Measurements from ENCODE around the gene SECTM1.
A peak's percentile ranks its signal among the peaks of the same experiment; 100 is the strongest.

SECTM1 gene

DNA sequence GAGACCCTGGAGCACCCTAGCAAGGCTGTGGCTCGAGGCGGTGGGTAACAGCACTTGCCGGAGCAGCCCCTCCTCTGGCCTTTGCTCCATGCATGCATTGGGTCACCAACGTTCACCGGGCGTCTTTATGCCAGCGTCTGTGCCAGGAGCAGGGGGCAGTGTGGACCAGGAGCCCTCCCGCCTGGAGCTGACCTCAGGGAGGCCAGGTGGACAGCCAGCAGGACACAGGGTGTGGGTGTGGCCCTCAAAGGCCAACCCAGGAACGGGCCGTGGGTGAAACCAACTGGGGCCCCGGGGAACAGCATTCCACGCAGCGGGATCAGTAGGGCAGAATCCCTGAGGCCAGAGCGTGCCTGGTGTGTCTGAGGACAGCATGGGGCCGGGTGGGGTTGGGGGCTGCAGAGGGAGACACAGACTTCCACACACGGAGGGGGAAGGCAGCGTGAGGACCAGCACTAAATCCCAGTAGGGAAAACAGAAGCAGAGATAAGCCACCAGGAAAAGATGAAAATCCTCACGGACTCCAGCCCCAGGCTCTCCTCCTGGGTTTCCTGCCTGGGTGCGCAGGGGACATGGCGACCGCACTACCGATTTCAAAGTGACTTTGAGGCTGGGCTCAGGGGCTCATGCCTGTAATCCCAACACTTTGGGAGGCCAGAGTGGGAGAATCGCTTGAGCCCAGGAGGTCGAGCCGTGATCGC, 13.3 kb downstream of the SECTM1 start:
- peak; percentile 48 for ATAC-seq

DNA sequence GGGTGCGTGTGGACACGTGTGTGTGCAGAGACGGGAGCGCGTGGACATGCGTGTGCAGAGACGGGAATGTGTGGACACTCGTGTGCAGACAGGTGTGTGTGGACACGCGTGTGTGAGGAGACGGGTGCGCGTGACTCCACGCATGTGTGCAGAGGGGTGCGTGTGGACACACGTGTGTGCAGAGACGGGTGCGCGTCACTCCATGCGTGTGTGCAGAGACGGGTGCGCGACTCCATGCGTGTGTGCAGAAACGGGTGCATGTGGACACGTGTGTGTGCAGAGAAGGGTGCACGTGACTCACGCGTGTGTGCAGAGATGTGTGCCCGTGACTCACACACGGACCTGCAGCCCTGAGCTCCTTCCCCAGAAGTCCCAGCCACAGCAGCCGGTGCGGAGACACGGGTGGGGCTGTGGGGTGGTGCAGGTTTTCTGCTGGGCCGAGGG, 13.9 kb downstream of the SECTM1 start:
- TF ChIP-seq ARNTL (CRISPR knock-in tag; IDR thresholded peaks at IDR 0.05; ENCODE audit: borderline replicate concordance, low read depth), result no peak
- no peak for TF ChIP-seq OSR1 (CRISPR knock-in tag; IDR thresholded peaks at IDR 0.05)
- TF ChIP-seq ISL1 (CRISPR knock-in tag; IDR thresholded peaks at IDR 0.05), result no peak
- no peak for TF ChIP-seq CSDC2 (CRISPR knock-in tag; IDR thresholded peaks at IDR 0.05)
- TF ChIP-seq, protein P1, sequence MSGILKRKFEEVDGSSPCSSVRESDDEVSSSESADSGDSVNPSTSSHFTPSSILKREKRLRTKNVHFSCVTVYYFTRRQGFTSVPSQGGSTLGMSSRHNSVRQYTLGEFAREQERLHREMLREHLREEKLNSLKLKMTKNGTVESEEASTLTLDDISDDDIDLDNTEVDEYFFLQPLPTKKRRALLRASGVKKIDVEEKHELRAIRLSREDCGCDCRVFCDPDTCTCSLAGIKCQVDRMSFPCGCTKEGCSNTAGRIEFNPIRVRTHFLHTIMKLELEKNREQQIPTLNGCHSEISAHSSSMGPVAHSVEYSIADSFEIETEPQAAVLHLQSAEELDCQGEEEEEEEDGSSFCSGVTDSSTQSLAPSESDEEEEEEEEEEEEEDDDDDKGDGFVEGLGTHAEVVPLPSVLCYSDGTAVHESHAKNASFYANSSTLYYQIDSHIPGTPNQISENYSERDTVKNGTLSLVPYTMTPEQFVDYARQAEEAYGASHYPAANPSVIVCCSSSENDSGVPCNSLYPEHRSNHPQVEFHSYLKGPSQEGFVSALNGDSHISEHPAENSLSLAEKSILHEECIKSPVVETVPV (CRISPR knock-in tag; IDR thresholded peaks at IDR 0.05), result no peak
- TF ChIP-seq BACH2 (CRISPR knock-in tag; IDR thresholded peaks at IDR 0.05; ENCODE audit: borderline replicate concordance), result no peak
- no peak for TF ChIP-seq SNAI2 (CRISPR knock-in tag; IDR thresholded peaks at IDR 0.05)
- no peak for TF ChIP-seq CREB5 (CRISPR knock-in tag; IDR thresholded peaks at IDR 0.05; ENCODE audit: low read depth)
- no peak for TF ChIP-seq TCF4 (CRISPR knock-in tag; IDR thresholded peaks at IDR 0.05; ENCODE audit: borderline replicate concordance)
- TF ChIP-seq ZFP3 (CRISPR knock-in tag; IDR thresholded peaks at IDR 0.05), result no peak
- no peak for TF ChIP-seq ZFP30 (CRISPR knock-in tag; IDR thresholded peaks at IDR 0.05)
- no peak for TF ChIP-seq ESRRG (CRISPR knock-in tag; IDR thresholded peaks at IDR 0.05)
- TF ChIP-seq GLIS3 (CRISPR knock-in tag; IDR thresholded peaks at IDR 0.05), result no peak
- TF ChIP-seq, protein P2, sequence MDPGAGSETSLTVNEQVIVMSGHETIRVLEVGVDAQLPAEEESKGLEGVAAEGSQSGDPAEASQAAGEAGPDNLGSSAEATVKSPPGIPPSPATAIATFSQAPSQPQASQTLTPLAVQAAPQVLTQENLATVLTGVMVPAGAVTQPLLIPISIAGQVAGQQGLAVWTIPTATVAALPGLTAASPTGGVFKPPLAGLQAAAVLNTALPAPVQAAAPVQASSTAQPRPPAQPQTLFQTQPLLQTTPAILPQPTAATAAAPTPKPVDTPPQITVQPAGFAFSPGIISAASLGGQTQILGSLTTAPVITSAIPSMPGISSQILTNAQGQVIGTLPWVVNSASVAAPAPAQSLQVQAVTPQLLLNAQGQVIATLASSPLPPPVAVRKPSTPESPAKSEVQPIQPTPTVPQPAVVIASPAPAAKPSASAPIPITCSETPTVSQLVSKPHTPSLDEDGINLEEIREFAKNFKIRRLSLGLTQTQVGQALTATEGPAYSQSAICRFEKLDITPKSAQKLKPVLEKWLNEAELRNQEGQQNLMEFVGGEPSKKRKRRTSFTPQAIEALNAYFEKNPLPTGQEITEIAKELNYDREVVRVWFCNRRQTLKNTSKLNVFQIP (CRISPR knock-in tag; IDR thresholded peaks at IDR 0.05; ENCODE audit: borderline replicate concordance, low read depth), result no peak
- TF ChIP-seq TOX (CRISPR knock-in tag; IDR thresholded peaks at IDR 0.05; ENCODE audit: borderline replicate concordance), result no peak
- no peak for TF ChIP-seq ZC3H10 (CRISPR knock-in tag; IDR thresholded peaks at IDR 0.05)
- no peak for ATAC-seq

More for the DNA sequence above, 13.3 kb downstream of the SECTM1 start:
- no peak for TF ChIP-seq SNAI2 (CRISPR knock-in tag; IDR thresholded peaks at IDR 0.05)
- TF ChIP-seq PPARA (CRISPR knock-in tag; IDR thresholded peaks at IDR 0.05; ENCODE audit: borderline replicate concordance), result no peak
- no peak for TF ChIP-seq RARB (CRISPR knock-in tag; IDR thresholded peaks at IDR 0.05)
- no peak for TF ChIP-seq TCF4 (CRISPR knock-in tag; IDR thresholded peaks at IDR 0.05; ENCODE audit: borderline replicate concordance)
- TF ChIP-seq ZFP3 (CRISPR knock-in tag; IDR thresholded peaks at IDR 0.05), result no peak
- TF ChIP-seq, protein P3, sequence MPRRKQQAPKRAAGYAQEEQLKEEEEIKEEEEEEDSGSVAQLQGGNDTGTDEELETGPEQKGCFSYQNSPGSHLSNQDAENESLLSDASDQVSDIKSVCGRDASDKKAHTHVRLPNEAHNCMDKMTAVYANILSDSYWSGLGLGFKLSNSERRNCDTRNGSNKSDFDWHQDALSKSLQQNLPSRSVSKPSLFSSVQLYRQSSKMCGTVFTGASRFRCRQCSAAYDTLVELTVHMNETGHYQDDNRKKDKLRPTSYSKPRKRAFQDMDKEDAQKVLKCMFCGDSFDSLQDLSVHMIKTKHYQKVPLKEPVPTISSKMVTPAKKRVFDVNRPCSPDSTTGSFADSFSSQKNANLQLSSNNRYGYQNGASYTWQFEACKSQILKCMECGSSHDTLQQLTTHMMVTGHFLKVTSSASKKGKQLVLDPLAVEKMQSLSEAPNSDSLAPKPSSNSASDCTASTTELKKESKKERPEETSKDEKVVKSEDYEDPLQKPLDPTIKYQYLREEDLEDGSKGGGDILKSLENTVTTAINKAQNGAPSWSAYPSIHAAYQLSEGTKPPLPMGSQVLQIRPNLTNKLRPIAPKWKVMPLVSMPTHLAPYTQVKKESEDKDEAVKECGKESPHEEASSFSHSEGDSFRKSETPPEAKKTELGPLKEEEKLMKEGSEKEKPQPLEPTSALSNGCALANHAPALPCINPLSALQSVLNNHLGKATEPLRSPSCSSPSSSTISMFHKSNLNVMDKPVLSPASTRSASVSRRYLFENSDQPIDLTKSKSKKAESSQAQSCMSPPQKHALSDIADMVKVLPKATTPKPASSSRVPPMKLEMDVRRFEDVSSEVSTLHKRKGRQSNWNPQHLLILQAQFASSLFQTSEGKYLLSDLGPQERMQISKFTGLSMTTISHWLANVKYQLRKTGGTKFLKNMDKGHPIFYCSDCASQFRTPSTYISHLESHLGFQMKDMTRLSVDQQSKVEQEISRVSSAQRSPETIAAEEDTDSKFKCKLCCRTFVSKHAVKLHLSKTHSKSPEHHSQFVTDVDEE (CRISPR knock-in tag; IDR thresholded peaks at IDR 0.05), result no peak
- no peak for TF ChIP-seq TOX (CRISPR knock-in tag; IDR thresholded peaks at IDR 0.05; ENCODE audit: borderline replicate concordance)
- TF ChIP-seq ESRRG (CRISPR knock-in tag; IDR thresholded peaks at IDR 0.05), result no peak
- TF ChIP-seq ARNTL (CRISPR knock-in tag; IDR thresholded peaks at IDR 0.05; ENCODE audit: borderline replicate concordance, low read depth), result no peak
- TF ChIP-seq BACH2 (CRISPR knock-in tag; IDR thresholded peaks at IDR 0.05; ENCODE audit: borderline replicate concordance), result no peak
- TF ChIP-seq, protein P1 (CRISPR knock-in tag; IDR thresholded peaks at IDR 0.05), result no peak
- TF ChIP-seq ZNF8 (CRISPR knock-in tag; IDR thresholded peaks at IDR 0.05), result no peak
- TF ChIP-seq ZFP30 (CRISPR knock-in tag; IDR thresholded peaks at IDR 0.05), result no peak
- no peak for TF ChIP-seq ZNF565 (CRISPR knock-in tag; conservative IDR thresholded peaks at IDR 0.05; ENCODE audit: low read depth)
- TF ChIP-seq, protein P4, sequence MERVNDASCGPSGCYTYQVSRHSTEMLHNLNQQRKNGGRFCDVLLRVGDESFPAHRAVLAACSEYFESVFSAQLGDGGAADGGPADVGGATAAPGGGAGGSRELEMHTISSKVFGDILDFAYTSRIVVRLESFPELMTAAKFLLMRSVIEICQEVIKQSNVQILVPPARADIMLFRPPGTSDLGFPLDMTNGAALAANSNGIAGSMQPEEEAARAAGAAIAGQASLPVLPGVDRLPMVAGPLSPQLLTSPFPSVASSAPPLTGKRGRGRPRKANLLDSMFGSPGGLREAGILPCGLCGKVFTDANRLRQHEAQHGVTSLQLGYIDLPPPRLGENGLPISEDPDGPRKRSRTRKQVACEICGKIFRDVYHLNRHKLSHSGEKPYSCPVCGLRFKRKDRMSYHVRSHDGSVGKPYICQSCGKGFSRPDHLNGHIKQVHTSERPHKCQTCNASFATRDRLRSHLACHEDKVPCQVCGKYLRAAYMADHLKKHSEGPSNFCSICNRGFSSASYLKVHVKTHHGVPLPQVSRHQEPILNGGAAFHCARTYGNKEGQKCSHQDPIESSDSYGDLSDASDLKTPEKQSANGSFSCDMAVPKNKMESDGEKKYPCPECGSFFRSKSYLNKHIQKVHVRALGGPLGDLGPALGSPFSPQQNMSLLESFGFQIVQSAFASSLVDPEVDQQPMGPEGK (CRISPR knock-in tag; IDR thresholded peaks at IDR 0.05; ENCODE audit: borderline replicate concordance), result no peak
- TF ChIP-seq, protein P2 (CRISPR knock-in tag; IDR thresholded peaks at IDR 0.05; ENCODE audit: borderline replicate concordance, low read depth), result no peak
- no peak for TF ChIP-seq ZC3H10 (CRISPR knock-in tag; IDR thresholded peaks at IDR 0.05)
- TF ChIP-seq OSR1 (CRISPR knock-in tag; IDR thresholded peaks at IDR 0.05), result no peak
- no peak for TF ChIP-seq ISL1 (CRISPR knock-in tag; IDR thresholded peaks at IDR 0.05)
